GM19463 (cell line): Measurements from ENCODE around the gene TNS1.
A peak's percentile ranks its signal among the peaks of the same experiment; 100 is the strongest.
"Not testable (repeated sequence)": the region's sequence is repeated elsewhere in the genome, so short reads cannot be mapped to it uniquely, and the experiment has no call there.

Source experiments
- ATAC-seq: cut with Tn5 transposase; IDR thresholded peaks from one replicate; pipeline ENCODE4 v1.9.1; 2021; ENCODE audit warnings: mild to moderate bottlenecking, moderate library complexity; ENCODE audit not compliant: unreplicated experiment

Gene TNS1

GRCh38 chr2:218002845-218003180, at the start of gene TNS1:
TNS1 (minus strand) TSS chr2:218002995; CDS start chr2:218002872, 123 bp downstream.
- no peak for ATAC-seq

DNA sequence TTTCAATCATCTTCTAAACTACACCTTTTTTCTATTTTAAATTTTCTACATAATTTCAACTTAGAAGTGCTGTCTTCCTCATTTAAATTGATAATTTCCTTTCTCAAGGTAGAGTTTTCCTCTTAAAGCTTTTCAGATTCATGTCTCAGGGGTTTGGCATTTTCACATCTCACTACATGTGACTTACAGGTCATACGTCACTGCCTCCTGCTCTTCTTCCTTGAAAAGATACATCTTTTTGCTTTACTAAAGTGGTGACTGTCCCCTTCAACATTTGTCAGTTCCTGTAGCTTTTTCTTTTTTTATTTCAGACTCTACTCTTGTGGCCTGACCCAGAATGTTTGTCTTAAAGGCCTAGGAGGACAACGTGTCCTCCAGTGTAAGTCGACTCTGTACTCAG, 49.1 kb upstream of the TNS1 start:
- ATAC-seq, result no peak

DNA sequence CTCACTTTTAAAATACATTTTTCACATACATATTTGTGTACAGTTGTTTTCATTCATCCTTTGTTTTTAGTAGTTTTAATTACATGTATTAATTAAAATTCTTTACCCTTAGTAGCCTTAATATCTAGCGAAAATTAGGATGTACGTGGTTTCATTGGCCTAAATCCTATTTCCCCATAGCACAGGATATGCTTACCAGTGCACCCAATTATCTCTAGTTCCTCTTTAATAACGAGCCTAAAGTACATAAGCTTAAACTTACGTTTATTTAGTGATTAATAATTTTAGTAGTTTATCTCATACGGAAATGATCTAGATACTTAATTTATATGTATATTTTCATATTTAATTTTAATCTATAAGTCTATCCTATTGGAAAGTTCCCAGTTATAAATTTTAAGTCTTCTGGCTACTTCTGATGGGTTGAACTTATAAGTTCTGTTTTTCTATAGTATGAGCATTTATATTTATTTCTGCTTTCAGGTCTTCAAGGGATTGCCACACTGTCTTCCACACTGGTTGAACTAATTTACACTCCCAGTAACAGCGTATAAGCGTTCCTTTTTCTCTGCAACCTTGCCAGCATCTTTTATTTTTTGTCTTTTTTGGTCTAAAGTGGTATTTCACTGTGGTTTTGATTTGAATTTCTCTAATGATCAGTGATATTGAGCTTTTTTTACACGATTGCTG, 44.9 kb upstream of the TNS1 start:
- no peak for ATAC-seq

DNA sequence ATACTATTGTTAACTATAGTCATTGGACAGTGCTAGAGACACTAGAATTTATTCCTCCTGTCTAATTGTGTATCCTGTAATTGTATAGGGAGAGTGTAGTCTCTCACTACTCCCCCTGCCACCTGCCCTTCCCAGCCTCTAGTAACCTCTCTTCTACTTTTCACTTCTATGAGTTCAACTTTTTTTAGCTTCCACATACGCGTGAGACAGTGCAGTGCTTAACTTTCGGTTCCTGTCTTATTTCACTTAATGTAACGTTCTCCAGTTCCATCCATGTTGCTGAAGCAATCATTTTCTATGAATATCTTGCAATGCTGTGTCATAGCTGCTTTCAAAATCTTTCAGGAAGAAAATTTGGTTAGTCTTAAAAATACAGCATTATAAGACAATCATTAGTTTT, 43.4 kb upstream of the TNS1 start:
- peak; percentile 57 for ATAC-seq

- ATAC-seq, result not testable (repeated sequence)
Observed at GRCh38 chr2:218044599-218044998, 41.8 kb upstream of the TNS1 start.

DNA sequence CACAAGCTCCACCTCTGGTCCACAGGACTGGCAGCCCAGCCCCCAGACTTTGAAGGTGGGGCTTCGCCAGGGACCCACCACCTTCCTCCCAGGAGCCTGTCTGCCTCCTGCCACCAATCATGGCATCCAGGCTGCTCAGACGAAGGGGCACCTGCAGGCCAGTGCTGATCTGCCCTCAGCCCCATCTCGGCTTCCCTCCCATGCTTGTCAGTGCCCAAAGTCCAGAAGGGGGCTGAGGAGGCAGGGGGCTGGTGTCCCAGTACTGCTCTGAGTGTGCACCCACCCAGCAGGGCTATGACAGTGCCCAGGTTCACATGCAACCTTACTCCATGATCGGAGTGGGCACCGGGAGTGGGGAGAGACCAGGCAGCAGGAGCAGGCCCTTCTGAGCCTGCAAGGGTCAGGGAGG, 40.9 kb upstream of the TNS1 start:
- ATAC-seq, result no peak

GRCh38 chr2:218043100-218043499, 40.3 kb upstream of the TNS1 start:
- ATAC-seq, result no peak

DNA sequence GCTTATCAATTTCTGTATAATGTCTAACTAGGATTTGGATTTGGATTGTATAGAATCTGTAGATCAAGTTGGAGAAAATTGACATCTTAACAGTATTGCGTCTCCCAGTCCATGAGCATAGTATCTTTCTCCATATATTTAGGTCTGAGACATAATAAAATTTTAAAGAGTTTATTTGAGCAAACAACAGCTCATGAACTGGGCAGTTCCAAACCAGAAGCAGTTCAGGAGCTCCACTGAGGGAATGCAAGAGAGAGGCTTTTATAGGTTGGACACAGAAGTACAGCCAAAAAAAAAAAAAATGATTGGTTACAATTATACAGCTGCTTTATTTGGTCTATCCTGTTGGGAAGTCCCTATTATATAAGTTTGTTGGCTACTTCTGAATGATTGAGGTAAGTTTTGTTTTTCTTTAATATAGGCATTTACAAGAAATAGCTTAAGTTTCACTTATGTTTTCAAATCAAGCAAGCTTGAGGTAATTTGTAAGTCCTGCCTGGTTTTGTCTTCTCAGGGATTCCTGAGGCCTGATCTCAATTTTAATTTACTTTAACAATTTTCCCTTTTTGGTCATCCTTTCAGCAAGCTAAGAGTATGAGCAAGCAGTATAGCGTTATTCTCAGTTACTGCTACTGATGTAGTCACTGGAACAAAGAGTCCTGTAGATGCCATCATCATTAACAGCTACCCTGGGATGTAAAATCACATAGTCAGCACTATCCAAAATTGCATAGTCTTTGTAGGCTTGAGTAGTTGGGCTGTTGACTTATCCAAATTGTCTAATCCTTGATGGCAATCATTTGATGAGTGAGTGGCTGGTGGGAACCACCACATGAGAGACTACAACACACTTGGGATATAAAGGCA, 38.7 kb upstream of the TNS1 start:
- ATAC-seq, result no peak

- no peak for ATAC-seq
Observed at GRCh38 chr2:218040883-218041282, 38.1 kb upstream of the TNS1 start.

DNA sequence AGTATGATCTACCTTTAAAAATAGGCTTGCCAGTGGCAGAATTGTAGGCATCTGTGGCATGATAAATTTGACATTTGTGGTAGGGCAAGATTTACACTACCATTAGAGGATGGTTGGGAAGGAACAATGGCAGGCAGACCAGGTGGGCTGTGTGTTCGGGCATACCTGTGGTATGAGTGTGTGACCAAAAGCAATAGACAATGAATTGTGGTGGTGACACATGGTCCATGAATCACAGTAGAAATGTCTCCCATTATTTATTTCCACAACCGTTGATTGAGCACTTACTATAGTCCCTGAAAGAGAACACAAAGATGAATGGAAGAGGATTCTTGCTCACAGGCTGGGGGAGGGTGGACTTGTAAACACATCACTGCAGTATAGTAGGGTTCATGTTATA, 36.4 kb upstream of the TNS1 start:
- ATAC-seq, result no peak

DNA sequence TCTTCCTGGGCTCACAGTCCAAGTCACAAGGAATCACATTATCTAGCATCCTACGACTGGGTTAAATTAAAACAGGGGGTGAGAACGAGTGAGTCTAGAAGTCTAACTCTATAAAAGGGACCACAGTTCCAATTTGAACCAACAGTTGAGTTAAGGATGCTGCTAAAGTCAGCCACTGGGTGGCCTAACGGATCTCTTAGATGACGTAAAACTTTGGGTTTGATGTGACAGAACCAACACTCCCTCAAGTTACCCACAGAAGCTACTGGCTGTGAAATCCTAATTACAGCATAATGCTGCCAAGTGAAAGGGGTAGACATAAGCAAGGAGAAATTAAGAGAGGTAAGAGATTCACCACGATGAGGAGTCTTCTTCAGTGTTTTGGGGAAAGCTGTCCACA, 33.6 kb upstream of the TNS1 start:
- no peak for ATAC-seq

DNA sequence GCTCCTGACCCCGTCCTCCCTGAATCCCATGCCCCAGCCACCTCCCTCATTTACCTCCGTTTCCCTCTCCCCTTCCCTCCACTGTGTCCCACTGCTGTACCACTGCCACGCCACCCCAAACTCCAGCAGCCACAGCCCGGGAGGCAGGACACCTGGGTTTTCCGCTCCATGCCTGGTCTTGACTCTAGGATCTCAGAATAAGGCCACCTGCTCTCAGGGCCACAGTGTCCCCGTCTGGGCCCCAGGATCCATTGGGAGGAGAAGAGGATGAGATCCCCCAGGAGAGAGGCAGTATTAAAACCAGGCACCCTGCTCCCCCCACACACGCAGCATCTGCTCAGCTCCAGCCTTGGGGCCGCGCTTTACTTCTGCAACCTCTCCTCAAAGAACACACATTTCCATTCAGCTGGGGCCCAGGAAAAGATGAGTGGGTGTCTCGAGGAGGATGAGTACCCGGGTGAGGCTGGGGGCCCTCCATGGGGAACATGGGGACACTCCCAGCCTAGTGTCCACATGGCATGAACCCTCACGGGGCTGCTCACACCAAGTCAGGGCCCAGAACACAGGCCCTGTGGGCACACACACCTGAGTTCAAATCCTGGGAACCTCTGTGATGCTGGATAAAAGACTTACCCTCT, 32.8 kb upstream of the TNS1 start:
- ATAC-seq, result no peak

DNA sequence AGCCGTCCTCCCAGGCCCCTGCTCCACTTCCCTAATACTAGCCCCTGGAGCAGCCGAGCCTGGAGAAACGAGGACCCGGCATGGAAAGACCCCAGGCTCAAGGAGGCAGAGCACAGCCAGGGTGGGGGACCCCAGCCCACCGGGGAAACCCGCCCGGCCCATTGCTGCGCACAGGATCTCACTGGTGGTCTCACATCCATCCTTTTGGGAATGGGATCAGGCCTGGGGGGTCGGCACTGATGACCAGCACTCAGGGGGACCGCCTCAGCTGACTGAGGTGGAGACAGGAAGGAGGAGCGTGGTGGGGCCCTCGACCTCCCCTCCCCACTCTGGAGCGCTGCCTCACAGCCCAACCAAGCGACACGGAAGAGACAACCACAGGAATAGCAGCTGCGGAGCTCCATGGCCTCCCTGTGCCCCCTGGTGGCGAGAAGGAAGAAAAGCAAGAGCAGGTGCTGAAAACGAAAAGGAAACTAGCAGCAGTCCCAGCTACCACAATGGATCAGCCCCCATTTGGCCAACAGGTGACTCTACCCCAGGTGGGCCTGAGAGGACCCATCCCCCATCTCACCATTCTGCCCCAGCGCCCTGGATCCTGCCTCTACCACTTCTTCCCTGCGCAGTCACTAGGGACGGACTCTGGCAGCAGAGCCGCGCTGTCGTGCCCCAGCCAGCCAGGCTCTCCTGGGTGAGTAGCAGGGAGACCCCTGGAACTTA, 31.9 kb upstream of the TNS1 start:
- peak; percentile 88 for ATAC-seq

DNA sequence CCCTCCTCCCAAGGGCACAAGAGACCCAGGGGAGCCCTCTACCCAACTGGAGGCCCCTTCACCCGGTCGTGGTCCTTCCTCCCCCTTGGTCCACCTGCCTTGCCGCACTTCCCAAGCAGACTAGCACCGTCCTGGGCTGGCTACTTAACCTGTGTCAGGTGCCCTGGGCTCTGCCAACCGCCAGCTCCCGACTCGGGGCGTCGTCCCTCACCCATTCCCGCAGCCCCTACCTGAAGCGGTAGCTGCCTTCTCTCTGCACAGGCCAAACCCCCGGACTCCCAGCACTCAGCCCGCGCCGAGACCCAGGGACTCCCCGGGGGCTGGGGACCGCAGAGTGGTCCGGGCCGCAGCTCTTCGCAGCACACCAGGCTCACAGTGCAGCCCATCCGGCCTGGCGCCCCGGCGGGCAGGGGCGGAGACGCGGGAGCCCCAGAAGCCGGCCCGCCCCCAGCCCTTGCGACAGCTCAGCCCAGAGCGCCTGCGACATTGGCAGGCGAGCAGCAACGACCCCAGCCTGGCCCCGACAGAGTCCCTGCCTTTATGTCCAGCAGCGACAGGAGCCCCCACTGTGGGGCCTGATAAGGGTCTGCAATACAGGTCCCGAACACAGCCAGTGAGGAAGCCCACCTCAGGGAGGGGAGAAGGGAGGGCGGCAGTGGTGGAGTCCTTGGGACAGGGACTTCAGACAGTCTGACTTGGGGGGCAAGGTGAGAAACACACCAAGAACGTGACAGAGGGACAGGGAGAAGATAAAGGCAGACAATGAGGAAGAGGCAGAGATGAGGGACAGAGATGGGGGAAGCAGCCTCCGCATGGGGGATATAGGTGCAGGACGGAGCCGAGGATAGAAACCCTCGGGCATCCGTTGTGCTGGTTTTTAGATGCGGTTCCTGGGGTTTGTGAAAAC, 31.0 kb upstream of the TNS1 start:
- ATAC-seq, result no peak

DNA sequence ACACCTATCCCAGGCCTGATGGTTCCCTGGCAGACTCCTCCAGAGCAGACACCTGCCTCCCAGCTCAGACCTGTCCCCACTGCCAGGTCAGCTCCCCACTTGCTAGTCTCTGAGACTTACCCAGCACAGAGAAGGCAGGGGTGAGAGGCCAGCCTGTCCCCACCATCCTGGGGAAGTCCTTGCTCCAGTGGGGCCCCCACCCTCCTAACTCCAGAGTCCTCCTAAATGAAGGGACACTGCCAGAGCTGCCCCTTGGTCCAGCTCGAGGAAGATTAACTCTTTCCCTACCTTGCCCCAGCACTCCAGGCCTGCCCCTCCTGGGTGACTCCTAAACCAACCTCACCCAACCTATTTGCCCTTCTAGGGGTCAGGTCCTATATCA, 30.4 kb upstream of the TNS1 start:
- ATAC-seq, result no peak

GRCh38 chr2:218032336-218033171, 29.8 kb upstream of the TNS1 start:
- ATAC-seq, result no peak

GRCh38 chr2:218031771-218032257, 29.0 kb upstream of the TNS1 start:
- no peak for ATAC-seq

GRCh38 chr2:218031261-218031660, 28.5 kb upstream of the TNS1 start:
- ATAC-seq, result no peak
